WTC11 (cell line): ENCODE results near the gene ATP2B3.

ENCODE experiments used
- CREM ChIP-seq: sonication (generic); formaldehyde crosslinking; IDR thresholded peaks from 2 replicates; pipeline ENCODE4 v1.8.1; 2022; ENCODE audit warnings: mild to moderate bottlenecking, missing genetic modification reagents, moderate library complexity
- FOXJ3 ChIP-seq: sonication (generic); formaldehyde crosslinking; IDR thresholded peaks from 2 replicates; pipeline ENCODE4 v1.9.0; 2021; ENCODE audit warnings: missing genetic modification reagents, mild to moderate bottlenecking, borderline replicate concordance
- GABPB1 ChIP-seq: sonication (generic); formaldehyde crosslinking; IDR thresholded peaks from 2 replicates; pipeline ENCODE4 v1.8.1; 2023; ENCODE audit warnings: mild to moderate bottlenecking, missing genetic modification reagents
- NR2C2 ChIP-seq: sonication (generic); formaldehyde crosslinking; IDR thresholded peaks from 2 replicates; pipeline ENCODE4 v1.8.0; 2022; ENCODE audit warnings: mild to moderate bottlenecking, missing genetic modification reagents
- SP1 ChIP-seq: sonication (generic); formaldehyde crosslinking; conservative IDR thresholded peaks from 2 replicates; pipeline ENCODE4 v1.8.1; 2022; ENCODE audit warnings: missing genetic modification reagents
- USF2 ChIP-seq: sonication (generic); formaldehyde crosslinking; IDR thresholded peaks from 2 replicates; pipeline ENCODE4 v1.8.1; 2023; ENCODE audit warnings: mild to moderate bottlenecking, missing genetic modification reagents, moderate library complexity
- ZNF138 ChIP-seq: sonication (generic); formaldehyde crosslinking; conservative IDR thresholded peaks from 2 replicates; pipeline ENCODE4 v1.8.1; 2022; ENCODE audit warnings: mild to moderate bottlenecking, moderate library complexity, missing genetic modification reagents
- ZNF263 ChIP-seq: sonication (generic); formaldehyde crosslinking; IDR thresholded peaks from 2 replicates; pipeline ENCODE4 v1.8.1; 2022; ENCODE audit warnings: low read depth, mild to moderate bottlenecking, moderate library complexity, missing genetic modification reagents
- ZNF281 ChIP-seq: sonication (generic); formaldehyde crosslinking; IDR thresholded peaks from 2 replicates; pipeline ENCODE4 v1.8.0; 2023; ENCODE audit warnings: mild to moderate bottlenecking, missing genetic modification reagents
- ZNF423 ChIP-seq: fragments of 250-450 bp; sonication (Bioruptor Pico); IDR thresholded peaks from 2 replicates; pipeline ENCODE4 v2.1.2; 2022; ENCODE audit warnings: mild to moderate bottlenecking, moderate library complexity
- TF ChIP-seq, protein P1 (sequence below): fragments of 200-600 bp; IDR thresholded peaks from 2 replicates; pipeline ENCODE4 v1.8.0; 2022; ENCODE audit warnings: antibody characterized with exemption
- TF ChIP-seq, protein P2 (sequence below): sonication (generic); formaldehyde crosslinking; IDR thresholded peaks from 2 replicates; pipeline ENCODE4 v1.8.0; 2022; ENCODE audit warnings: mild to moderate bottlenecking, missing genetic modification reagents
- TF ChIP-seq, protein P3 (sequence below): sonication (generic); formaldehyde crosslinking; IDR thresholded peaks from 2 replicates; pipeline ENCODE4 v1.8.0; 2022; ENCODE audit warnings: mild to moderate bottlenecking, missing genetic modification reagents
- TF ChIP-seq, protein P4 (sequence below): sonication (generic); formaldehyde crosslinking; IDR thresholded peaks from 2 replicates; pipeline ENCODE4 v1.8.1; 2022; ENCODE audit warnings: mild to moderate bottlenecking, missing genetic modification reagents, moderate library complexity, borderline replicate concordance

DNA sequence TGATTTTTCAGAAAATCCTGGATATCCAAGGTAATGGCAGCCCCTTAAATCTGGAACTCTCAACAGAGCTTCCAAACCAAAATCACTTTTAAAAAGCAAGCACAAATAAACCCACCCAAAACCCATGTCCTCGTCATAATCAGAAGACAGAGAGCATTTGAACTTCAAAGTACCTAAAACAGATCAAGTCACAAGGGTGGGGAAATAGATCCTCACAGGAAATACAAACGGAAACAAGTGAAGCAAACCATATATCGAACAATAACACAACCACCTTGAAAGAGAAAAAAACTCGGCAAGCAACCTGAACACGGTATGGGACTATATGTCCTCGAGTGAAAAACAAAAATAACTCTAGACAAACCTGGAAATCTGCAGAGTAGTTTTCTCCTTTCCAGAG, 97.4 kb downstream of the ATP2B3 start:
- TF ChIP-seq FOXJ3 (CRISPR knock-in tag) (no peak), ZNF263 (CRISPR knock-in tag) (no peak), ZNF281 (no peak), USF2 (CRISPR knock-in tag) (no peak), ZNF423 (CRISPR knock-in tag) (no peak), ZNF138 (no peak), NR2C2 (CRISPR knock-in tag) (no peak), CREM (CRISPR knock-in tag) (no peak), SP1 (no peak), GABPB1 (CRISPR knock-in tag) (no peak)
- TF ChIP-seq, protein P1, sequence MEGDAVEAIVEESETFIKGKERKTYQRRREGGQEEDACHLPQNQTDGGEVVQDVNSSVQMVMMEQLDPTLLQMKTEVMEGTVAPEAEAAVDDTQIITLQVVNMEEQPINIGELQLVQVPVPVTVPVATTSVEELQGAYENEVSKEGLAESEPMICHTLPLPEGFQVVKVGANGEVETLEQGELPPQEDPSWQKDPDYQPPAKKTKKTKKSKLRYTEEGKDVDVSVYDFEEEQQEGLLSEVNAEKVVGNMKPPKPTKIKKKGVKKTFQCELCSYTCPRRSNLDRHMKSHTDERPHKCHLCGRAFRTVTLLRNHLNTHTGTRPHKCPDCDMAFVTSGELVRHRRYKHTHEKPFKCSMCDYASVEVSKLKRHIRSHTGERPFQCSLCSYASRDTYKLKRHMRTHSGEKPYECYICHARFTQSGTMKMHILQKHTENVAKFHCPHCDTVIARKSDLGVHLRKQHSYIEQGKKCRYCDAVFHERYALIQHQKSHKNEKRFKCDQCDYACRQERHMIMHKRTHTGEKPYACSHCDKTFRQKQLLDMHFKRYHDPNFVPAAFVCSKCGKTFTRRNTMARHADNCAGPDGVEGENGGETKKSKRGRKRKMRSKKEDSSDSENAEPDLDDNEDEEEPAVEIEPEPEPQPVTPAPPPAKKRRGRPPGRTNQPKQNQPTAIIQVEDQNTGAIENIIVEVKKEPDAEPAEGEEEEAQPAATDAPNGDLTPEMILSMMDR, result no peak
- TF ChIP-seq, protein P2, sequence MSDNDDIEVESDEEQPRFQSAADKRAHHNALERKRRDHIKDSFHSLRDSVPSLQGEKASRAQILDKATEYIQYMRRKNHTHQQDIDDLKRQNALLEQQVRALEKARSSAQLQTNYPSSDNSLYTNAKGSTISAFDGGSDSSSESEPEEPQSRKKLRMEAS (CRISPR knock-in tag), result no peak
- TF ChIP-seq, protein P3, sequence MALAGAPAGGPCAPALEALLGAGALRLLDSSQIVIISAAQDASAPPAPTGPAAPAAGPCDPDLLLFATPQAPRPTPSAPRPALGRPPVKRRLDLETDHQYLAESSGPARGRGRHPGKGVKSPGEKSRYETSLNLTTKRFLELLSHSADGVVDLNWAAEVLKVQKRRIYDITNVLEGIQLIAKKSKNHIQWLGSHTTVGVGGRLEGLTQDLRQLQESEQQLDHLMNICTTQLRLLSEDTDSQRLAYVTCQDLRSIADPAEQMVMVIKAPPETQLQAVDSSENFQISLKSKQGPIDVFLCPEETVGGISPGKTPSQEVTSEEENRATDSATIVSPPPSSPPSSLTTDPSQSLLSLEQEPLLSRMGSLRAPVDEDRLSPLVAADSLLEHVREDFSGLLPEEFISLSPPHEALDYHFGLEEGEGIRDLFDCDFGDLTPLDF (CRISPR knock-in tag), result no peak
- TF ChIP-seq, protein P4, sequence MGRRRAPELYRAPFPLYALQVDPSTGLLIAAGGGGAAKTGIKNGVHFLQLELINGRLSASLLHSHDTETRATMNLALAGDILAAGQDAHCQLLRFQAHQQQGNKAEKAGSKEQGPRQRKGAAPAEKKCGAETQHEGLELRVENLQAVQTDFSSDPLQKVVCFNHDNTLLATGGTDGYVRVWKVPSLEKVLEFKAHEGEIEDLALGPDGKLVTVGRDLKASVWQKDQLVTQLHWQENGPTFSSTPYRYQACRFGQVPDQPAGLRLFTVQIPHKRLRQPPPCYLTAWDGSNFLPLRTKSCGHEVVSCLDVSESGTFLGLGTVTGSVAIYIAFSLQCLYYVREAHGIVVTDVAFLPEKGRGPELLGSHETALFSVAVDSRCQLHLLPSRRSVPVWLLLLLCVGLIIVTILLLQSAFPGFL (CRISPR knock-in tag), result no peak
